ENCODE results near the gene NFKBIE.

Gene NFKBIE

DNA sequence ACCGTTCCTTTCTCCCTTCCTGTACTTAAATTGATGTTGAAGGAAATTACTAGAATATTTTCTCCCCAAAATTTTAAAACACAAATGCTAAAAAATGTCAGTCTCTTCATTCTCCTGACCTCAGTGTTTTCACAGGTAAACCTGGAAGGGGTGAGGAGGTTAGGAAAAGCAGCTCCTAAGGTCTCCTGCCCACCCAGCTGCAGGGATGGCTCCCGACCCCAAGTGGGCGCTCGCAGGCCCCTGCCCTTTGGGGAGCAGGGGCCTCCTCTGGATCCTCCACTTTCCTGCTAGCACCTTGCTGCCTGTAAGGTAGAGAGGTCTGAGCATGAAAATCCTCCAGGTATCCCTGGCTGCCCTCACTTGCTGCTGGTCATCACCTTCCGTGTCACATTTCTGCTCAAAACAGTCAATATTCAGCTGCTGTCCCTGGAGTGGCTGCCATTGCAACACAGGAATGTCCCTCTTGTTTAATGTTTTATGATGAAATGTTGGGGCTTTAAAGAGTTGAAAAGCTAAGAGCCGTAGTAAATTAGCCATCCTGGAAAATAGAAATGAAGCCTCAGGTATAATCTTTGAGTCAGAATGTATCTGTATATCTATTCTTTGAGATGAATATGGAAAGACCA, 29.3 kb downstream of the NFKBIE start:
- no peak overlapping the region for H3K4me3 ChIP-seq (ENCODE audit: severe bottlenecking)
- peaks cover 23% of the 10 kb centered on the region for H3K36me3 ChIP-seq (ENCODE audit: low read depth)
- TF ChIP-seq, protein P1, sequence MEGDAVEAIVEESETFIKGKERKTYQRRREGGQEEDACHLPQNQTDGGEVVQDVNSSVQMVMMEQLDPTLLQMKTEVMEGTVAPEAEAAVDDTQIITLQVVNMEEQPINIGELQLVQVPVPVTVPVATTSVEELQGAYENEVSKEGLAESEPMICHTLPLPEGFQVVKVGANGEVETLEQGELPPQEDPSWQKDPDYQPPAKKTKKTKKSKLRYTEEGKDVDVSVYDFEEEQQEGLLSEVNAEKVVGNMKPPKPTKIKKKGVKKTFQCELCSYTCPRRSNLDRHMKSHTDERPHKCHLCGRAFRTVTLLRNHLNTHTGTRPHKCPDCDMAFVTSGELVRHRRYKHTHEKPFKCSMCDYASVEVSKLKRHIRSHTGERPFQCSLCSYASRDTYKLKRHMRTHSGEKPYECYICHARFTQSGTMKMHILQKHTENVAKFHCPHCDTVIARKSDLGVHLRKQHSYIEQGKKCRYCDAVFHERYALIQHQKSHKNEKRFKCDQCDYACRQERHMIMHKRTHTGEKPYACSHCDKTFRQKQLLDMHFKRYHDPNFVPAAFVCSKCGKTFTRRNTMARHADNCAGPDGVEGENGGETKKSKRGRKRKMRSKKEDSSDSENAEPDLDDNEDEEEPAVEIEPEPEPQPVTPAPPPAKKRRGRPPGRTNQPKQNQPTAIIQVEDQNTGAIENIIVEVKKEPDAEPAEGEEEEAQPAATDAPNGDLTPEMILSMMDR (IDR thresholded peaks at IDR 0.05; ENCODE audit: poor library complexity, severe bottlenecking) = no peak
- ATAC-seq (ENCODE audit: low read depth) (no peak), DNase-seq (ENCODE audit: low spot score) (no peak)
- peaks cover 7% of the 10 kb centered on the region for H3K4me1 ChIP-seq (ENCODE audit: insufficient read depth, poor library complexity, severe bottlenecking)
- H3K27ac ChIP-seq (ENCODE audit: poor library complexity, severe bottlenecking) = peak overlapping the region; percentile 64
- H3K27me3 ChIP-seq (ENCODE audit: insufficient read depth, poor library complexity, severe bottlenecking) = no peaks in the 10 kb centered on the region
- no peaks in the 10 kb centered on the region for H3K9me3 ChIP-seq (ENCODE audit: severe bottlenecking)

DNA sequence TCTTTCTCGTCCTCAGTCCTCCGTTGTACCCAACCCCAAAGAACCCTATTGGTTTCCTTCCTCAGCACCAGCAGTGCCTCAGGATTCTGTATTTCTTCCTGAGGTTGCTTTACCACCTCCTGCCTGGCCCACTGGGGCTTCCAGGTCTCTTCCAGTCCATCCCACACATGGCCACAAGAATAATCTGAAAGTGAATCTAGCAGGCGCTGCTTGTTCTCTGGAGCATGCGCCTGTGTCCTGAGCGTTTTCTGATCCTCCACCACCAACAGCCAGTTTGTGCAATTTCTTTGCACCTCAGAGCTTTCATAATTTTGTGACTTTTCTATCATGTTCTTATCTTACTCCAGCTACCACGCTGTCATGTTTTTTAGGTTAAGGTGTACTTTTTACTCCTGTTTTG, 30.1 kb downstream of the NFKBIE start:
- Histone ChIP-seq H3K4me1 (ENCODE audit: insufficient read depth, poor library complexity, severe bottlenecking) (peaks cover 7% of the 10 kb centered on the region), H3K9me3 (ENCODE audit: severe bottlenecking) (no peaks in the 10 kb centered on the region), H3K27me3 (ENCODE audit: insufficient read depth, poor library complexity, severe bottlenecking) (no peaks in the 10 kb centered on the region), H3K27ac (ENCODE audit: poor library complexity, severe bottlenecking) (peak overlapping the region; percentile 64), H3K4me3 (ENCODE audit: severe bottlenecking) (no peak overlapping the region), H3K36me3 (ENCODE audit: low read depth) (peaks cover 27% of the 10 kb centered on the region)
- ATAC-seq (ENCODE audit: low read depth) = no peak
- TF ChIP-seq, protein P1 (IDR thresholded peaks at IDR 0.05; ENCODE audit: poor library complexity, severe bottlenecking) = no peak
- peak; percentile 23 for DNase-seq (ENCODE audit: low spot score)

DNA sequence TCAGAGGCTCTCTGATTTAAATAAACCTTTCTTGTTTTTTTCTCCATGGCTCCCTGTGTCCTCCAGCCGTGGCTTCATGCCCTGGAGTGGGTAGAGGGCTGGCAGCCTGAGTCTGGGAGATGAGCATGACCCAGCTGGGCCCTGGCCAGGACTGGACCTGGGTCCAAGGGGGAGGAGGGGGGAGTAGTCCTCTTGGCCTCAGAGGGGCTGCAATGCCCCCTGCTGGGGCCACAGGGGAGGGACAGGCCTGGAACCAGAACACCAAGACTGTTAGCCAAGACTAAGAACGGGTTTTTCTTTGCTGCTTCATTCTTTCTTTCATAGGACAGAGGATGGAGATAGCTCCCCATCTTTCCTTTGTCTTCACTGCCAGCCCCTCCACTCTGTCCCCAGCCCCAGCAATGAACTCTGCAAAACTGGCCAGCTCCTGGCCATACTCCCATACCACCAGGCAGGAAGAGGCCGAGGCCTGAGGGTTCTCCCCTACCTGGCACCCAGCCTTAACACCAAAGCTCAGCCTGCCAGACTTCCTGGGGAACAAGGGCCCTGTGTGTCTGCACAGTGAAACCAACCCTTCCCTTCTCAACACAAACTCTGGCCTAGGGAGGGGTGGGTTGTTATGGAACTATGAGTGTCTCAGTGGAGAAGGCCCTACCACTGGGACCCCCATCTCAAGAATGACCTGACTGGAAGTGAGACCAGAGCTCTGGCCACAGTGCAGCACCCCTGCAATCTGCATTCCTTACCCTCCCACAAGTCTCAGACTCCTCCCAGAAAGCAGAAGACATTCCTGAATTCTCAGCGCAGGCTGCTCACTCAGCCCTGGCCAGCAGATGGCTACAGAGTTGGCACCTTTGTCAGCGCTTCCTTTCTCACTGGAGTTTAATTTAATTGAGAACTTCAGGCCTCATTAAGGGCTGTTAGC, 31.0 kb downstream of the NFKBIE start:
- DNase-seq (ENCODE audit: low spot score) (peak; percentile 48), ATAC-seq (ENCODE audit: low read depth) (peak; percentile 28; the same call in 1 of the 3 replicates)
- Histone ChIP-seq H3K9me3 (ENCODE audit: severe bottlenecking) (no peaks in the 10 kb centered on the region), H3K4me3 (ENCODE audit: severe bottlenecking) (no peak overlapping the region), H3K36me3 (ENCODE audit: low read depth) (peaks cover 32% of the 10 kb centered on the region), H3K4me1 (ENCODE audit: insufficient read depth, poor library complexity, severe bottlenecking) (peaks cover 7% of the 10 kb centered on the region), H3K27me3 (ENCODE audit: insufficient read depth, poor library complexity, severe bottlenecking) (no peaks in the 10 kb centered on the region), H3K27ac (ENCODE audit: poor library complexity, severe bottlenecking) (peak overlapping the region; percentile 64)
- TF ChIP-seq, protein P1 (IDR thresholded peaks at IDR 0.05; ENCODE audit: poor library complexity, severe bottlenecking) = peak; percentile 38

DNA sequence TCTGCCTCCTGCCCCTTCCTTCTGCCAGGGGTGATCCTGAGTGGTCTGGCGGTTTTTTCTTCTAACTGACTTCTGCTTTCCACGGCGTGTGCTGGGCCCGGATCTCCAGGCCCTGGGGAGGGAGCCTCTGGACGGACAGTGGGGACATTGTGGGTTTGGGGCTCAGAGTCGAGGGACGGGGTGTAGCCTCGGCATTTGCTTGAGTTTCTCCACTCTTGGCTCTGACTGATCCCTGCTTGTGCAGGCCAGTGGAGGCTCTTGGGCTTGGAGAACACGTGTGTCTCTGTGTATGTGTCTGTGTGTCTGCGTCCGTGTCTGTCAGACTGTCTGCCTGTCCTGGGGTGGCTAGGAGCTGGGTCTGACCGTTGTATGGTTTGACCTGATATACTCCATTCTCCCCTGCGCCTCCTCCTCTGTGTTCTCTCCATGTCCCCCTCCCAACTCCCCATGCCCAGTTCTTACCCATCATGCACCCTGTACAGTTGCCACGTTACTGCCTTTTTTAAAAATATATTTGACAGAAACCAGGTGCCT, 31.7 kb downstream of the NFKBIE start:
- TF ChIP-seq, protein P1 (IDR thresholded peaks at IDR 0.05; ENCODE audit: poor library complexity, severe bottlenecking) = no peak
- no peak for ATAC-seq (ENCODE audit: low read depth)
- Histone ChIP-seq H3K4me3 (ENCODE audit: severe bottlenecking) (no peak overlapping the region), H3K27me3 (ENCODE audit: insufficient read depth, poor library complexity, severe bottlenecking) (no peaks in the 10 kb centered on the region), H3K36me3 (ENCODE audit: low read depth) (peaks cover 32% of the 10 kb centered on the region), H3K27ac (ENCODE audit: poor library complexity, severe bottlenecking) (peak overlapping the region; percentile 64), H3K9me3 (ENCODE audit: severe bottlenecking) (no peaks in the 10 kb centered on the region), H3K4me1 (ENCODE audit: insufficient read depth, poor library complexity, severe bottlenecking) (peaks cover 7% of the 10 kb centered on the region)
- no peak for DNase-seq (ENCODE audit: low spot score)
